GM19468 (cell line): ENCODE data around the gene TNRC6C.

Experiments
- ATAC-seq: cut with Tn5 transposase; IDR thresholded peaks from one replicate; pipeline ENCODE4 v1.9.1; 2021; ENCODE audit warnings: mild to moderate bottlenecking, moderate library complexity, moderate number of reproducible peaks; ENCODE audit not compliant: unreplicated experiment; ENCODE audit errors: extremely low read depth

TNRC6C gene

GRCh38 chr17:78038748-78039288 is 80.3 kb downstream of the TNRC6C start:
- ATAC-seq = no peak

- ATAC-seq = no peak
Observed at GRCh38 chr17:78039581-78039980, 81.1 kb downstream of the TNRC6C start.

- no peak for ATAC-seq
Observed at GRCh38 chr17:78040440-78041385, 82.2 kb downstream of the TNRC6C start.

- ATAC-seq = no peak
Observed at GRCh38 chr17:78041386-78042179, 83.1 kb downstream of the TNRC6C start.

GRCh38 chr17:78042542-78042941 is 84.0 kb downstream of the TNRC6C start:
- no peak for ATAC-seq

- ATAC-seq = no peak
Observed at GRCh38 chr17:78043031-78043430, 84.5 kb downstream of the TNRC6C start.

GRCh38 chr17:78044280-78044835 is 85.9 kb downstream of the TNRC6C start:
- no peak for ATAC-seq

GRCh38 chr17:78045316-78045715 is 86.8 kb downstream of the TNRC6C start:
- ATAC-seq = no peak

- no peak for ATAC-seq
Observed at GRCh38 chr17:78046923-78047322, 88.4 kb downstream of the TNRC6C start.

- ATAC-seq = no peak
Observed at GRCh38 chr17:78048346-78049292, 90.1 kb downstream of the TNRC6C start.

- ATAC-seq = no peak
Observed at GRCh38 chr17:78049609-78050008, 91.1 kb downstream of the TNRC6C start.

- no peak for ATAC-seq
Observed at GRCh38 chr17:78051186-78051972, 92.9 kb downstream of the TNRC6C start.

GRCh38 chr17:78053777-78054468 is 95.4 kb downstream of the TNRC6C start:
- ATAC-seq = no peak

- ATAC-seq = no peak
Observed at GRCh38 chr17:78057113-78057740, 98.7 kb downstream of the TNRC6C start.

GRCh38 chr17:78058001-78058400 is 99.5 kb downstream of the TNRC6C start:
- no peak for ATAC-seq

GRCh38 chr17:78058581-78058980 is 100.1 kb downstream of the TNRC6C start:
- ATAC-seq = no peak

GRCh38 chr17:78062596-78062995 is 104.1 kb downstream of the TNRC6C start:
- no peak for ATAC-seq

- ATAC-seq = no peak
Observed at GRCh38 chr17:78063489-78063888, 105.0 kb downstream of the TNRC6C start.
